Glutamatergic neuron (in vitro differentiated cells): Measurements from ENCODE around the gene ZNF407. TPM values are rescaled to one million over a fixed set of nuclear protein-coding genes. Genes with fewer than 3 reads are reported as not detected.

Experiments
- DNase-seq: peaks from one replicate; pipeline ENCODE4 v3.0.0; 2022
- H3K27ac Mint-ChIP-seq: one replicate; pipeline ENCODE4 v1.8.0; 2020; ENCODE audit warnings: mild to moderate bottlenecking, mixed read lengths, inconsistent platforms; ENCODE audit not compliant: unreplicated experiment
- H3K27me3 Mint-ChIP-seq: one replicate; pipeline ENCODE4 v1.8.0; 2020; ENCODE audit warnings: mild to moderate bottlenecking, moderate library complexity, mixed read lengths, inconsistent platforms; ENCODE audit not compliant: unreplicated experiment
- H3K36me3 Mint-ChIP-seq: one replicate; pipeline ENCODE4 v1.8.0; 2020; ENCODE audit warnings: mild to moderate bottlenecking, mixed read lengths, inconsistent platforms; ENCODE audit not compliant: unreplicated experiment
- H3K4me1 Mint-ChIP-seq: one replicate; pipeline ENCODE4 v1.8.0; 2020; ENCODE audit warnings: mild to moderate bottlenecking, low read depth, mixed read lengths, inconsistent platforms; ENCODE audit not compliant: unreplicated experiment
- H3K4me3 Mint-ChIP-seq: one replicate; pipeline ENCODE4 v1.8.0; 2020; ENCODE audit warnings: mild to moderate bottlenecking, mixed read lengths, inconsistent platforms; ENCODE audit not compliant: unreplicated experiment
- H3K9me3 Mint-ChIP-seq: one replicate; pipeline ENCODE4 v1.8.0; 2020; ENCODE audit warnings: mild to moderate bottlenecking, moderate library complexity, mixed read lengths, inconsistent platforms; ENCODE audit not compliant: unreplicated experiment
- CTCF ChIP-seq: fragments of 200-600 bp; sonication (generic); IDR thresholded peaks from one replicate; pipeline ENCODE4 v1.5.0; 2021; ENCODE audit not compliant: partially characterized antibody, unreplicated experiment
- total RNA-seq: library from RNA; stranded (reverse); fragmentation: NEBNext Ultra II Directional; extraction: Animal tissue kit (Norgen Biotek cat#: 25700); gene quantifications from one replicate; pipeline ENCODE4 v1.2.1, GENCODE V29; 2021; ENCODE audit not compliant: unreplicated experiment

The ZNF407 gene
- total RNA-seq, 1 donor from 2014 or later = 15.8 TPM

GRCh38 chr18:74840492-74841167, 243.0 kb downstream of the ZNF407 start:
- Mint-ChIP-seq H3K9me3 (peaks cover 3% of the 10 kb centered on the region), H3K4me1 (peaks cover 3% of the 10 kb centered on the region), H3K27ac (no peak overlapping the region), H3K36me3 (no peaks in the 10 kb centered on the region), H3K4me3 (no peak overlapping the region), H3K27me3 (no peaks in the 10 kb centered on the region)
- DNase-seq = no peak
- TF ChIP-seq CTCF = no peak

- Mint-ChIP-seq H3K27me3 (no peaks in the 10 kb centered on the region), H3K4me1 (peaks cover 3% of the 10 kb centered on the region), H3K4me3 (no peak overlapping the region), H3K9me3 (peaks cover 3% of the 10 kb centered on the region), H3K36me3 (no peaks in the 10 kb centered on the region), H3K27ac (no peak overlapping the region)
- no peak for DNase-seq
- no peak for TF ChIP-seq CTCF
Measured at GRCh38 chr18:74841248-74841647, 243.6 kb downstream of the ZNF407 start.

GRCh38 chr18:74849301-74849700, 251.6 kb downstream of the ZNF407 start:
- Mint-ChIP-seq H3K4me1 (peaks cover 9% of the 10 kb centered on the region), H3K4me3 (no peak overlapping the region), H3K27ac (no peak overlapping the region), H3K36me3 (no peaks in the 10 kb centered on the region), H3K9me3 (no peaks in the 10 kb centered on the region), H3K27me3 (no peaks in the 10 kb centered on the region)
- TF ChIP-seq CTCF = no peak
- no peak for DNase-seq

GRCh38 chr18:74856434-74856833, 258.8 kb downstream of the ZNF407 start:
- Mint-ChIP-seq H3K27ac (peak overlapping the region; percentile 69), H3K9me3 (no peaks in the 10 kb centered on the region), H3K27me3 (no peaks in the 10 kb centered on the region), H3K4me1 (peaks cover 16% of the 10 kb centered on the region), H3K36me3 (no peaks in the 10 kb centered on the region), H3K4me3 (no peak overlapping the region)
- no peak for TF ChIP-seq CTCF
- DNase-seq = no peak

GRCh38 chr18:74856928-74857327, 259.3 kb downstream of the ZNF407 start:
- Mint-ChIP-seq H3K27me3 (no peaks in the 10 kb centered on the region), H3K4me3 (no peak overlapping the region), H3K36me3 (no peaks in the 10 kb centered on the region), H3K9me3 (no peaks in the 10 kb centered on the region), H3K4me1 (peaks cover 16% of the 10 kb centered on the region), H3K27ac (peak overlapping the region; percentile 73)
- no peak for TF ChIP-seq CTCF
- no peak for DNase-seq
